ENCODE results near the gene C1orf21.

DNA sequence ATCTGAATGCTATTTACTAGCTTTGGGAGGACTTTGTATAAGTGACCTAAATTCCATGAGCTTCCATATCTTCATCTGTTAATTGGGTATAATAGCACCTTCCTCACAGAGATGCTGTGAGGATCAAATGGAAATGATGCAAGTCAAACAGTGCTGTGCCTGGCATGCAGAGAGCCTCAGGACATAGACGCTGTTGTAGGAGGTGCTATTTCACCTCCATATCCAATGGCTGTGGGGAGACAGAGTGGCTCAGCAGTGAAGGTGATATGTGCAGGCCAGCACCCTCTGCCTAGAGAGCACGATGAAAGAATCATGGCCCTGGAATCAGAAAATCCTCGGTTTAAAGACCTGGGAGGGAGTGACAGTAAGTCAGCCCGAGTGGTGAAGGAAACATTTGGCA, 16.0 kb upstream of the C1orf21 start:
- no peak for TF ChIP-seq POLR2A (IDR thresholded peaks at IDR 0.05; ENCODE audit: low read depth, low read length)
- no peak for TF ChIP-seq EZH2 (IDR thresholded peaks at IDR 0.05; ENCODE audit: borderline replicate concordance, low read depth, low read length, severe bottlenecking)
- TF ChIP-seq, protein P1, sequence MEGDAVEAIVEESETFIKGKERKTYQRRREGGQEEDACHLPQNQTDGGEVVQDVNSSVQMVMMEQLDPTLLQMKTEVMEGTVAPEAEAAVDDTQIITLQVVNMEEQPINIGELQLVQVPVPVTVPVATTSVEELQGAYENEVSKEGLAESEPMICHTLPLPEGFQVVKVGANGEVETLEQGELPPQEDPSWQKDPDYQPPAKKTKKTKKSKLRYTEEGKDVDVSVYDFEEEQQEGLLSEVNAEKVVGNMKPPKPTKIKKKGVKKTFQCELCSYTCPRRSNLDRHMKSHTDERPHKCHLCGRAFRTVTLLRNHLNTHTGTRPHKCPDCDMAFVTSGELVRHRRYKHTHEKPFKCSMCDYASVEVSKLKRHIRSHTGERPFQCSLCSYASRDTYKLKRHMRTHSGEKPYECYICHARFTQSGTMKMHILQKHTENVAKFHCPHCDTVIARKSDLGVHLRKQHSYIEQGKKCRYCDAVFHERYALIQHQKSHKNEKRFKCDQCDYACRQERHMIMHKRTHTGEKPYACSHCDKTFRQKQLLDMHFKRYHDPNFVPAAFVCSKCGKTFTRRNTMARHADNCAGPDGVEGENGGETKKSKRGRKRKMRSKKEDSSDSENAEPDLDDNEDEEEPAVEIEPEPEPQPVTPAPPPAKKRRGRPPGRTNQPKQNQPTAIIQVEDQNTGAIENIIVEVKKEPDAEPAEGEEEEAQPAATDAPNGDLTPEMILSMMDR (IDR thresholded peaks at IDR 0.05; ENCODE audit: extremely low read depth in 1 of 2, insufficient read depth in 1 of 2, low read depth in 1 of 2, low read length in 2 of 2) = no peak
- TF ChIP-seq, protein P2, sequence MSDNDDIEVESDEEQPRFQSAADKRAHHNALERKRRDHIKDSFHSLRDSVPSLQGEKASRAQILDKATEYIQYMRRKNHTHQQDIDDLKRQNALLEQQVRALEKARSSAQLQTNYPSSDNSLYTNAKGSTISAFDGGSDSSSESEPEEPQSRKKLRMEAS (IDR thresholded peaks at IDR 0.05; ENCODE audit: insufficient read depth, insufficient read length) = no peak
- no peak for TF ChIP-seq POLR2AphosphoS5 (IDR thresholded peaks at IDR 0.05; ENCODE audit: insufficient read depth, low read depth, low read length)
